SU-DHL-6 (cell line): ENCODE measurements around the gene COL6A2.

Experiments used
- CTCF ChIP-seq: fragments of 200-600 bp; sonication (generic); IDR thresholded peaks from one replicate; pipeline ENCODE4 v1.5.1; 2017; ENCODE audit warnings: antibody characterized with exemption, mild to moderate bottlenecking, low read length, moderate library complexity; ENCODE audit not compliant: insufficient read depth, poor library complexity, severe bottlenecking
- EZH2phosphoT487 ChIP-seq: fragments of 200-600 bp; sonication (generic), shearing (Covaris generic); conservative IDR thresholded peaks from 2 replicates; pipeline ENCODE4 v1.6.1; 2018; ENCODE audit warnings: mild to moderate bottlenecking, antibody characterized with exemption, low read length, moderate library complexity, mixed read lengths

- no peak for TF ChIP-seq CTCF
- no peak for TF ChIP-seq EZH2phosphoT487
These were observed 30.3 kb upstream of the COL6A2 start for GRCh38 chr21:46067505-46068201.
